ENCODE data around the gene CBLC. TPM values are rescaled to one million over a fixed set of nuclear protein-coding genes. Genes with fewer than 3 reads are reported as not detected.

Gene CBLC
- total RNA-seq, 1 experiment from 2014 or later, result 25.4 TPM

DNA sequence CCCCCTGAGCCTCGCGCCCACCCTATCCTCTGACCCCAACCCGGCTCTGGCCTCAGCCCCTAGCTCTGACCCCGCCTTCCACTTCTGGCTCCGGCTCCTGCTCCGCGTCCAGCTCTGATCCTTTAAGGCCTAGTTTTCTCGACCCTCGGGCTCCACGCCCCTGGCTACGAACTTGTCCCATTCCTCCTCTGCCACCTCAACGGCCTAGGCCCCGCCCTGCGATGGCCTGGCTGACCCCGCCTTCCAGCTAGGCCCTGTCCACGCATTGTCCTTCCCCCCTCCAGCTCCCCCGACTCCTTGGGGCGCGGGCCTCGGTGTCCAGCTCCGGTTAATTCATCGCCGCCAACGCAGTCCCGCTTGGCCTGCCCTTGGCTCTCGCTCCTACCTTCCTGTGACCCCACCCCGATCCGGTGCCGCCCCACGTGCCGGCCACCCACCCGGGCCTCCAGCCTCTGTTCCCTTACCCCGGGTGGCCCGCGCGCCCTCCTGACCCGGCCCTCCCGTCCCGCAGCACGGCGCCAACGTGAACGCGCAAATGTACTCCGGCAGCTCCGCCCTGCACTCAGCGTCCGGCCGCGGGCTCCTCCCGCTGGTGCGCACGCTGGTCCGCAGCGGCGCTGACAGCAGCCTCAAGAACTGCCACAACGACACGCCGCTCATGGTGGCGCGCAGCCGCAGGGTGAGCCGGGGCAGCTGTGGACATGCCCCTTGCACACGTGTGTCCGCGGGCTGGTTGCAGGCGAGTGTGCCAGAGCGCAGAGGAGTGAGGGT, 19.8 kb upstream of the CBLC start:
- ChIA-PET POLR2A (ENCODE audit: unreplicated experiment) (interaction anchor here (0.6 kb wide), 1 partner anchor 34 kb away, joined by 3 read pairs; no protein-coding TSS in a partner anchor), CTCF (no interaction called here)
- no peaks in the 10 kb centered on the region for H3K9me3 ChIP-seq (ENCODE audit: low read length)
- ATAC-seq, result no peak
- no peaks in the 10 kb centered on the region for H3F3A ChIP-seq (ENCODE audit: low read length, unreplicated experiment)
- H3K27ac ChIP-seq (ENCODE audit: low read length), result no peak overlapping the region
- H3K4me3 ChIP-seq (ENCODE audit: low read length), result no peak overlapping the region
- no peak overlapping the region for H2AFZ ChIP-seq (ENCODE audit: low read length)
- BruUV-seq (replicated peaks), result no TSS peak
- no peaks in the 10 kb centered on the region for H3K9me2 ChIP-seq (replicated peaks; ENCODE audit: low read length)
- no peak for DNase-seq
- H3K4me1 ChIP-seq (ENCODE audit: insufficient read depth, low read length), result peaks cover 19% of the 10 kb centered on the region
- H3K36me3 ChIP-seq (ENCODE audit: low read depth, low read length), result peaks cover 7% of the 10 kb centered on the region; the same call in 1 of the 2 replicates
- no peak overlapping the region for H3K4me2 ChIP-seq (ENCODE audit: low read length)
- H3K79me2 ChIP-seq (ENCODE audit: low read length), result peaks cover 7% of the 10 kb centered on the region
- intact Hi-C loops (cut with micrococcal nuclease), result no loop called here
- H3K27me3 ChIP-seq (ENCODE audit: low read length), result no peaks in the 10 kb centered on the region
- TF ChIP-seq, protein P1, sequence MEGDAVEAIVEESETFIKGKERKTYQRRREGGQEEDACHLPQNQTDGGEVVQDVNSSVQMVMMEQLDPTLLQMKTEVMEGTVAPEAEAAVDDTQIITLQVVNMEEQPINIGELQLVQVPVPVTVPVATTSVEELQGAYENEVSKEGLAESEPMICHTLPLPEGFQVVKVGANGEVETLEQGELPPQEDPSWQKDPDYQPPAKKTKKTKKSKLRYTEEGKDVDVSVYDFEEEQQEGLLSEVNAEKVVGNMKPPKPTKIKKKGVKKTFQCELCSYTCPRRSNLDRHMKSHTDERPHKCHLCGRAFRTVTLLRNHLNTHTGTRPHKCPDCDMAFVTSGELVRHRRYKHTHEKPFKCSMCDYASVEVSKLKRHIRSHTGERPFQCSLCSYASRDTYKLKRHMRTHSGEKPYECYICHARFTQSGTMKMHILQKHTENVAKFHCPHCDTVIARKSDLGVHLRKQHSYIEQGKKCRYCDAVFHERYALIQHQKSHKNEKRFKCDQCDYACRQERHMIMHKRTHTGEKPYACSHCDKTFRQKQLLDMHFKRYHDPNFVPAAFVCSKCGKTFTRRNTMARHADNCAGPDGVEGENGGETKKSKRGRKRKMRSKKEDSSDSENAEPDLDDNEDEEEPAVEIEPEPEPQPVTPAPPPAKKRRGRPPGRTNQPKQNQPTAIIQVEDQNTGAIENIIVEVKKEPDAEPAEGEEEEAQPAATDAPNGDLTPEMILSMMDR (conservative IDR thresholded peaks at IDR 0.05; ENCODE audit: low read depth, low read length), result no peak
- no peak for TF ChIP-seq EZH2phosphoT487 (IDR thresholded peaks at IDR 0.05; ENCODE audit: borderline replicate concordance, low read length)
- TF ChIP-seq EZH2 (IDR thresholded peaks at IDR 0.05; ENCODE audit: low read length, unreplicated experiment), result no peak
- no peak overlapping the region for H3K9ac ChIP-seq (ENCODE audit: low read length)
- no peaks in the 10 kb centered on the region for H4K20me1 ChIP-seq (ENCODE audit: low read length)

DNA sequence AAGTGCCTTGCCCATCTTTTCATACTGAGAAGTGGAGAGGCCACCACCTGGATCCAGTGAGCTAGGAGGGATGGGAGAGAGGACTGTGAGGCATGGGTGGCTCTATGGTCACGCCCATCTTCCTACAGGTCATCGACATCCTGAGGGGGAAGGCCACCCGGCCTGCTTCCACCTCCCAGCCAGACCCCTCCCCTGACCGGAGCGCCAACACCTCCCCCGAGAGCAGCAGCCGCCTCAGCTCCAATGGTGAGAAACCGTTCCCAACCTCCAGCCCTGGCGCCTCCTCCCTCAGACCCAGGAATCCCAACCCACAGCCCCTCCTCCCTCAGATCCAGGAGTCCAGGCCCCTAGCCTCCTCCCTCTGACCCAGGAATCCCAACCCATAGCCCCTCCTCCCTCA, 19.1 kb upstream of the CBLC start:
- H3K4me1 ChIP-seq (ENCODE audit: insufficient read depth, low read length), result peaks cover 17% of the 10 kb centered on the region
- H3F3A ChIP-seq (ENCODE audit: low read length, unreplicated experiment), result no peaks in the 10 kb centered on the region
- no peak for TF ChIP-seq EZH2 (IDR thresholded peaks at IDR 0.05; ENCODE audit: low read length, unreplicated experiment)
- TF ChIP-seq, protein P1 (conservative IDR thresholded peaks at IDR 0.05; ENCODE audit: low read depth, low read length), result no peak
- TF ChIP-seq EZH2phosphoT487 (IDR thresholded peaks at IDR 0.05; ENCODE audit: borderline replicate concordance, low read length), result no peak
- H4K20me1 ChIP-seq (ENCODE audit: low read length), result no peaks in the 10 kb centered on the region
- no peaks in the 10 kb centered on the region for H3K27me3 ChIP-seq (ENCODE audit: low read length)
- ATAC-seq, result no peak
- peaks cover 7% of the 10 kb centered on the region; the same call in 1 of the 2 replicates for H3K36me3 ChIP-seq (ENCODE audit: low read depth, low read length)
- no peak overlapping the region for H3K4me2 ChIP-seq (ENCODE audit: low read length)
- intact Hi-C loops (cut with micrococcal nuclease), result no loop called here
- ChIA-PET POLR2A (ENCODE audit: unreplicated experiment) (no interaction called here), CTCF (no interaction called here)
- H2AFZ ChIP-seq (ENCODE audit: low read length), result no peak overlapping the region
- H3K27ac ChIP-seq (ENCODE audit: low read length), result no peak overlapping the region
- H3K9me2 ChIP-seq (replicated peaks; ENCODE audit: low read length), result no peaks in the 10 kb centered on the region
- no peak for DNase-seq
- no peaks in the 10 kb centered on the region for H3K9me3 ChIP-seq (ENCODE audit: low read length)
- peaks cover 7% of the 10 kb centered on the region for H3K79me2 ChIP-seq (ENCODE audit: low read length)
- no peak overlapping the region for H3K9ac ChIP-seq (ENCODE audit: low read length)
- BruUV-seq (replicated peaks), result no TSS peak
- no peak overlapping the region for H3K4me3 ChIP-seq (ENCODE audit: low read length)
